HCT116 (cell line): ENCODE data around the gene GBF1. TPM values are rescaled to one million over a fixed set of nuclear protein-coding genes. Genes with fewer than 3 reads are reported as not detected.

Source experiments
- ATAC-seq: fragments of 200-7000 bp; cut with Tn5 transposase; 2 replicates; pipeline ENCODE4 v1.9.1; 2020; ENCODE audit warnings: mild to moderate bottlenecking, moderate library complexity
- BruUV-seq: library from RNA; stranded (reverse); fragments of 400-500 nt; replicated peaks from 2 replicates; lab custom pipeline; 2021; lab: Mats Ljungman, UMichigan
- CTCF ChIA-PET: fragments of 300-600 bp; sonication (Branson Sonifier 250); formaldehyde crosslinking; loops from one replicate; lab custom pipeline; 2021; ENCODE audit warnings: antibody characterized with exemption; lab: Charles Lee
- POLR2A ChIA-PET: fragments of 300-600, 350-600 bp; sonication (Branson Sonifier 250); formaldehyde crosslinking; loops from one replicate; lab custom pipeline; 2021; ENCODE audit warnings: antibody characterized with exemption; lab: Charles Lee
- RAD21 ChIA-PET, 2 experiments: fragments of 300-600 bp; sonication (Branson Sonifier 250); formaldehyde crosslinking; loops; one replicate each; lab custom pipeline; 2023; ENCODE audit warnings: low total read pairs in 2 of 2; ENCODE audit not compliant: uncharacterized antibody in 2 of 2, unreplicated experiment in 2 of 2, low non-redundant PET in 1 of 2; lab: Charles Lee
- DNase-seq: peaks from one replicate; pipeline ENCODE4 v3.0.0-alpha.2; 2010; ENCODE audit warnings: low read depth, low spot score
- H2AFZ ChIP-seq: fragments of 200-600 bp; shearing (Covaris generic), sonication (generic); 2 replicates; pipeline ENCODE4 v1.6.1; 2017; ENCODE audit warnings: low read depth, mixed run types, mixed read lengths, antibody characterized with exemption, low read length; ENCODE audit not compliant: poor library complexity, severe bottlenecking
- H3K27ac ChIP-seq: 2 replicates; pipeline ENCODE4 v1.5.1; 2012; ENCODE audit warnings: low read depth, low read length
- H3K27me3 ChIP-seq: fragments of 200-600 bp; sonication (generic); 2 replicates; pipeline ENCODE4 v1.6.1; 2016; ENCODE audit warnings: mixed run types, low read length, mixed read lengths; ENCODE audit not compliant: insufficient read depth
- H3K36me3 ChIP-seq, 2 experiments: fragments of 200-500 bp in 1 of 2; fragments of 200-600 bp in 1 of 2; sonication (Bioruptor generic) in 1 of 2; sonication (generic) in 1 of 2; 2 replicates each; pipeline versions ENCODE4 v1.5.1 to v1.6.1; 2014 to 2016; ENCODE audit warnings: low read length in 2 of 2, inconsistent platforms in 1 of 2, mixed read lengths in 1 of 2, mixed run types in 1 of 2; ENCODE audit not compliant: insufficient read depth in 2 of 2, control insufficient read depth in 1 of 2
- H3K4me1 ChIP-seq, 2 experiments: fragments of 200-600 bp in 1 of 2; sonication (generic) in 1 of 2; 2 replicates each; pipeline versions ENCODE4 v1.5.1 to v1.6.1; 2012 to 2017; ENCODE audit warnings: low read length in 2 of 2, inconsistent platforms in 1 of 2, mild to moderate bottlenecking in 1 of 2, mixed read lengths in 1 of 2, mixed run types in 1 of 2, moderate library complexity in 1 of 2; ENCODE audit not compliant: insufficient read depth in 2 of 2, control insufficient read depth in 1 of 2
- H3K4me2 ChIP-seq: fragments of 200-600 bp; sonication (generic); 2 replicates; pipeline ENCODE4 v1.6.1; 2017; ENCODE audit warnings: mixed run types, low read length, mixed read lengths
- H3K4me3 ChIP-seq, 2 experiments: fragments of 200-600 bp in 1 of 2; sonication (generic) in 1 of 2; replicated peaks in 1 of 2; 2 replicates each; pipeline ENCODE4 v1.5.1; 2011 to 2016; ENCODE audit warnings: low read length in 2 of 2, control low read depth in 1 of 2, low read depth in 1 of 2, mild to moderate bottlenecking in 1 of 2, mixed read lengths in 1 of 2, mixed run types in 1 of 2
- H3K79me2 ChIP-seq: fragments of 200-600 bp; sonication (generic); 2 replicates; pipeline ENCODE4 v1.6.1; 2017; ENCODE audit warnings: mild to moderate bottlenecking, mixed run types, low read length, moderate library complexity, mixed read lengths; ENCODE audit not compliant: insufficient read depth
- H3K9ac ChIP-seq: fragments of 200-600 bp; sonication (generic); 2 replicates; pipeline ENCODE4 v1.6.1; 2016; ENCODE audit warnings: low read length, mixed read lengths
- H3K9me2 ChIP-seq: fragments of 200-600 bp; sonication (generic), shearing (Covaris generic); 2 replicates; pipeline ENCODE4 v1.6.1; 2017; ENCODE audit warnings: mixed run types, mild to moderate bottlenecking, moderate library complexity; ENCODE audit not compliant: insufficient read depth
- H3K9me3 ChIP-seq, 2 experiments: fragments of 200-500 bp in 1 of 2; fragments of 200-600 bp in 1 of 2; sonication (Bioruptor generic) in 1 of 2; sonication (generic) in 1 of 2; 2 replicates each; pipeline ENCODE4 v1.6.1; 2014 to 2017; ENCODE audit warnings: low read length in 2 of 2, mixed read lengths in 2 of 2, inconsistent platforms in 1 of 2, low read depth in 1 of 2, mild to moderate bottlenecking in 1 of 2, mixed run types in 1 of 2, moderate library complexity in 1 of 2; ENCODE audit not compliant: control insufficient read depth in 1 of 2, insufficient read depth in 1 of 2
- H4K20me1 ChIP-seq: fragments of 200-600 bp; sonication (generic), shearing (Covaris generic); 2 replicates; pipeline ENCODE4 v1.6.1; 2017; ENCODE audit warnings: mixed run types, mild to moderate bottlenecking, moderate library complexity; ENCODE audit not compliant: insufficient read depth
- CBX3 ChIP-seq: IDR thresholded peaks from 2 replicates; pipeline ENCODE4 v1.6.1; 2012; ENCODE audit warnings: low read depth
- CEBPB ChIP-seq: IDR thresholded peaks from 2 replicates; pipeline ENCODE4 v1.6.1; 2012; ENCODE audit warnings: low read depth
- CTCF ChIP-seq, 3 experiments: fragments of 200-600 bp in 1 of 3; sonication (generic) in 1 of 3; IDR thresholded peaks in 2 of 3; conservative IDR thresholded peaks in 1 of 3; 2 replicates each; pipeline ENCODE4 v1.5.1; 2012 to 2017; ENCODE audit warnings: low read depth in 2 of 3, low read length in 2 of 3, antibody characterized with exemption in 1 of 3, borderline replicate concordance in 1 of 3, control low read depth in 1 of 3, mild to moderate bottlenecking in 1 of 3, mixed read lengths in 1 of 3, mixed run types in 1 of 3, moderate library complexity in 1 of 3; ENCODE audit not compliant: insufficient read depth in 1 of 3
- EZH2phosphoT487 ChIP-seq: fragments of 200-600 bp; IDR thresholded peaks from 2 replicates; pipeline ENCODE4 v1.6.1; 2018; ENCODE audit warnings: antibody characterized with exemption, borderline replicate concordance
- FOSL1 ChIP-seq: IDR thresholded peaks from 2 replicates; pipeline ENCODE4 v1.6.1; 2012; ENCODE audit warnings: low read depth
- MAX ChIP-seq: IDR thresholded peaks from 2 replicates; pipeline ENCODE4 v1.6.1; 2012
- POLR2A ChIP-seq: IDR thresholded peaks from 2 replicates; pipeline ENCODE4 v1.7.0; 2011; ENCODE audit warnings: borderline replicate concordance; ENCODE audit not compliant: insufficient read depth, insufficient read length; ENCODE audit errors: extremely low read depth
- REST ChIP-seq: IDR thresholded peaks from 2 replicates; pipeline ENCODE4 v1.6.1; 2012; ENCODE audit warnings: low read depth
- SIN3A ChIP-seq: IDR thresholded peaks from 2 replicates; pipeline ENCODE4 v1.6.1; 2012; ENCODE audit warnings: low read depth
- TCF7L2 ChIP-seq: IDR thresholded peaks from 2 replicates; pipeline ENCODE4 v1.7.0; 2011; ENCODE audit warnings: borderline replicate concordance, inconsistent platforms; ENCODE audit not compliant: insufficient read depth, insufficient read length; ENCODE audit errors: extremely low read depth
- ZNF274 ChIP-seq: fragments of 200-500 bp; sonication (Bioruptor generic); IDR thresholded peaks from 2 replicates; pipeline ENCODE4 v1.6.1; 2014; ENCODE audit warnings: mild to moderate bottlenecking, low read depth, low read length, inconsistent platforms
- intact Hi-C: fragments of 100-400 bp; cut with micrococcal nuclease; formaldehyde crosslinking; loops from 2 replicates; pipeline ENCODE4 v1.10.0; 2022
- total RNA-seq: library from RNA; stranded (reverse); gene quantifications from one replicate; pipeline ENCODE4 v1.2.1, GENCODE V29; 2021; ENCODE audit not compliant: unreplicated experiment

The GBF1 gene
- total RNA-seq, 1 experiment from 2014 or later: 58.9 TPM

DNA sequence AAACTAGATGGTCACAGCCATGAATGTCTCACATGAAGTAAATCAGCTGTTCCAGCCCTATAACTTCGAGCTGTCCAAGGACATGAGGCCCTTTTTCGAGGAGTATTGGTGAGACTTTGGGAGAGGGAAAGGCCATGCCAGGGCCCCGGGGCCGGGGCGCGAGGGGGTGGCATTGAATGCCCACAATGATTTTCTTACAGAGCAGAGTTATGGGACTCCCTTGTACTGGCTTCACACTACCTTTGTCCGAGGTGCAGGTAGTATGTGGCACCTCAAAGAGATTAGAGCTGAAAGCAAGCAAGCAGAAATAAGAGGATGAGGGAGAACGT is 18.8 kb upstream of the GBF1 start:
- ATAC-seq (no peak), DNase-seq (no peak)
- Histone ChIP-seq H3K27ac (no peak overlapping the region), H3K27me3 (no peaks in the 10 kb centered on the region), H3K4me3 (peak overlapping the region; percentile 15 to 51; a peak in 3 of 4 replicates), H3K79me2 (no peaks in the 10 kb centered on the region; the same call in 1 of the 2 replicates), H4K20me1 (no peaks in the 10 kb centered on the region), H3K4me1 (peaks cover 17 to 32% of the 10 kb centered on the region in 2 experiments), H3K9ac (no peak overlapping the region), H2AFZ (peak overlapping the region; percentile 49), H3K4me2 (peak overlapping the region; percentile 72), H3K9me2 (no peaks in the 10 kb centered on the region), H3K9me3 (no peaks in the 10 kb centered on the region), H3K36me3 (no peaks in the 10 kb centered on the region)
- intact Hi-C loops: no loop called here
- TF ChIP-seq CTCF (IDR thresholded peaks at IDR 0.05 in 2 of 3, conservative IDR thresholded peaks at IDR 0.05 in 1 of 3; ENCODE audit: borderline replicate concordance in 1 of 3, insufficient read depth in 1 of 3, low read depth in 2 of 3, low read length in 2 of 3): no peak
- no peak for TF ChIP-seq ZNF274
- no peak for TF ChIP-seq TCF7L2
- TF ChIP-seq CBX3: no peak
- no peak for TF ChIP-seq POLR2A
- TF ChIP-seq SIN3A: no peak
- TF ChIP-seq CEBPB: no peak
- no peak for TF ChIP-seq REST
- no peak for TF ChIP-seq FOSL1
- TF ChIP-seq MAX: no peak
- TF ChIP-seq EZH2phosphoT487: no peak
- POLR2A ChIA-PET: interaction anchor here (1.0 to 1.9 kb wide), 3 partner anchors 19 to 57 kb away, joined by 4 to 6 read pairs (median 4); partner anchors contain the start of gene GBF1
- TSS peak; percentile 42 for BruUV-seq
- CTCF ChIA-PET: interaction anchor here (1.0 to 12.6 kb wide), 9 partner anchors 8 to 357 kb away, joined by 3 to 625 read pairs (median 4); partner anchors contain the start of gene NFKB2
- RAD21 ChIA-PET: interaction anchor here in 1 of 2 experiments (1.4 kb wide), 1 partner anchor 57 kb away, joined by 4 read pairs; no protein-coding TSS in a partner anchor
